HepG2 (cell line): Measurements from ENCODE around the gene SERTAD3. TPM values are rescaled to one million over a fixed set of nuclear protein-coding genes. Genes with fewer than 3 reads are reported as not detected.
A peak's percentile ranks its signal among the peaks of the same experiment; 100 is the strongest.

Experiments
- ELF4 ChIP-seq: sonication (generic); formaldehyde crosslinking; IDR thresholded peaks from 2 replicates; pipeline ENCODE4 v1.5.0; 2020; ENCODE audit warnings: missing genetic modification reagents, mild to moderate bottlenecking, moderate library complexity, borderline replicate concordance
- IRF9 ChIP-seq: sonication (generic); formaldehyde crosslinking; IDR thresholded peaks from 2 replicates; pipeline ENCODE4 v1.8.0; 2022; ENCODE audit warnings: missing genetic modification reagents, mild to moderate bottlenecking, borderline replicate concordance
- LBX2 ChIP-seq: sonication (generic); formaldehyde crosslinking; IDR thresholded peaks from 2 replicates; pipeline ENCODE4 v1.5.0; 2020; ENCODE audit warnings: missing genetic modification reagents, mild to moderate bottlenecking, borderline replicate concordance
- THRA ChIP-seq: sonication (generic); formaldehyde crosslinking; IDR thresholded peaks from 2 replicates; pipeline ENCODE4 v1.4.0; 2020; ENCODE audit warnings: missing genetic modification reagents, borderline replicate concordance
- ZHX2 ChIP-seq, 2 experiments: sonication (generic) in 1 of 2; formaldehyde crosslinking in 1 of 2; IDR thresholded peaks; 2 replicates each; pipeline versions ENCODE4 v1.6.1 to v1.9.0; 2014 to 2022; ENCODE audit warnings: antibody characterized with exemption in 1 of 2, borderline replicate concordance in 1 of 2, inconsistent platforms in 1 of 2, low read depth in 1 of 2, missing genetic modification reagents in 1 of 2
- ZNF547 ChIP-seq: sonication (generic); formaldehyde crosslinking; IDR thresholded peaks from 2 replicates; pipeline ENCODE4 v1.5.1; 2020; ENCODE audit warnings: mild to moderate bottlenecking, missing genetic modification reagents
- ZNF558 ChIP-seq: sonication (generic); formaldehyde crosslinking; IDR thresholded peaks from 2 replicates; pipeline ENCODE4 v1.9.0; 2022; ENCODE audit warnings: mild to moderate bottlenecking, missing genetic modification reagents, borderline replicate concordance
- ZNF776 ChIP-seq: sonication (generic); formaldehyde crosslinking; IDR thresholded peaks from 2 replicates; pipeline ENCODE4 v1.4.0; 2020; ENCODE audit warnings: mild to moderate bottlenecking, missing genetic modification reagents
- ZSCAN20 ChIP-seq: sonication (generic); formaldehyde crosslinking; IDR thresholded peaks from 2 replicates; pipeline ENCODE4 v1.4.0; 2020; ENCODE audit warnings: missing genetic modification reagents, mild to moderate bottlenecking, borderline replicate concordance
- polyA plus RNA-seq, 8 experiments: library from polyadenylated mRNA; depleted of rRNA in 3 of 8; stranded (reverse) in 7 of 8; unstranded in 1 of 8; fragments of >200 nt; fragmentation: Illumina TruSeq in 4 of 8; extraction: Trizol in 4 of 8; gene quantifications; 2 replicates each; pipeline versions ENCODE4 v1.2.1 to v1.2.3, GENCODE V29; 2011 to 2016; ENCODE audit warnings: low read depth in 4 of 8, missing spikeins in 1 of 8, mixed read lengths in 1 of 8; ENCODE audit not compliant: insufficient read depth in 1 of 8
- total RNA-seq, 5 experiments: library from RNA; depleted of rRNA; stranded (reverse); fragments of >200 nt; fragmentation: Illumina TruSeq; extraction: Trizol; gene quantifications; 2 replicates each; pipeline ENCODE4 v1.2.3, GENCODE V29; 2016; ENCODE audit warnings: low read depth in 1 of 5
- TF ChIP-seq, protein P1 (sequence below): sonication (generic); formaldehyde crosslinking; IDR thresholded peaks from 2 replicates; pipeline ENCODE4 v1.5.0; 2020; ENCODE audit warnings: mild to moderate bottlenecking, missing genetic modification reagents
- TF ChIP-seq, protein P2 (sequence below): IDR thresholded peaks from 2 replicates; pipeline ENCODE4 v1.4.0; 2020; ENCODE audit warnings: mild to moderate bottlenecking, missing genetic modification reagents

SERTAD3 gene
- total and polyA plus RNA-seq, 2 of the 13 experiments (the other 11 are each of a cell fraction or from before 2014, with no cell fraction given): 9.6 to 16.9 TPM

GRCh38 chr19:40416918-40417642 is 27.1 kb downstream of the SERTAD3 start (continued):
- no peak for TF ChIP-seq ZHX2 (IDR thresholded peaks at IDR 0.05; ENCODE audit: low read depth)
- TF ChIP-seq ZHX2 (CRISPR knock-in tag; IDR thresholded peaks at IDR 0.05; ENCODE audit: borderline replicate concordance): no peak
- no peak for TF ChIP-seq ZSCAN20 (CRISPR knock-in tag)
- TF ChIP-seq, protein P1, sequence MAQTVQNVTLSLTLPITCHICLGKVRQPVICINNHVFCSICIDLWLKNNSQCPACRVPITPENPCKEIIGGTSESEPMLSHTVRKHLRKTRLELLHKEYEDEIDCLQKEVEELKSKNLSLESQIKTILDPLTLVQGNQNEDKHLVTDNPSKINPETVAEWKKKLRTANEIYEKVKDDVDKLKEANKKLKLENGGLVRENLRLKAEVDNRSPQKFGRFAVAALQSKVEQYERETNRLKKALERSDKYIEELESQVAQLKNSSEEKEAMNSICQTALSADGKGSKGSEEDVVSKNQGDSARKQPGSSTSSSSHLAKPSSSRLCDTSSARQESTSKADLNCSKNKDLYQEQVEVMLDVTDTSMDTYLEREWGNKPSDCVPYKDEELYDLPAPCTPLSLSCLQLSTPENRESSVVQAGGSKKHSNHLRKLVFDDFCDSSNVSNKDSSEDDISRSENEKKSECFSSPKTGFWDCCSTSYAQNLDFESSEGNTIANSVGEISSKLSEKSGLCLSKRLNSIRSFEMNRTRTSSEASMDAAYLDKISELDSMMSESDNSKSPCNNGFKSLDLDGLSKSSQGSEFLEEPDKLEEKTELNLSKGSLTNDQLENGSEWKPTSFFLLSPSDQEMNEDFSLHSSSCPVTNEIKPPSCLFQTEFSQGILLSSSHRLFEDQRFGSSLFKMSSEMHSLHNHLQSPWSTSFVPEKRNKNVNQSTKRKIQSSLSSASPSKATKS (CRISPR knock-in tag): no peak
- TF ChIP-seq ELF4: no peak
- TF ChIP-seq ZNF547: no peak
- TF ChIP-seq, protein P2, sequence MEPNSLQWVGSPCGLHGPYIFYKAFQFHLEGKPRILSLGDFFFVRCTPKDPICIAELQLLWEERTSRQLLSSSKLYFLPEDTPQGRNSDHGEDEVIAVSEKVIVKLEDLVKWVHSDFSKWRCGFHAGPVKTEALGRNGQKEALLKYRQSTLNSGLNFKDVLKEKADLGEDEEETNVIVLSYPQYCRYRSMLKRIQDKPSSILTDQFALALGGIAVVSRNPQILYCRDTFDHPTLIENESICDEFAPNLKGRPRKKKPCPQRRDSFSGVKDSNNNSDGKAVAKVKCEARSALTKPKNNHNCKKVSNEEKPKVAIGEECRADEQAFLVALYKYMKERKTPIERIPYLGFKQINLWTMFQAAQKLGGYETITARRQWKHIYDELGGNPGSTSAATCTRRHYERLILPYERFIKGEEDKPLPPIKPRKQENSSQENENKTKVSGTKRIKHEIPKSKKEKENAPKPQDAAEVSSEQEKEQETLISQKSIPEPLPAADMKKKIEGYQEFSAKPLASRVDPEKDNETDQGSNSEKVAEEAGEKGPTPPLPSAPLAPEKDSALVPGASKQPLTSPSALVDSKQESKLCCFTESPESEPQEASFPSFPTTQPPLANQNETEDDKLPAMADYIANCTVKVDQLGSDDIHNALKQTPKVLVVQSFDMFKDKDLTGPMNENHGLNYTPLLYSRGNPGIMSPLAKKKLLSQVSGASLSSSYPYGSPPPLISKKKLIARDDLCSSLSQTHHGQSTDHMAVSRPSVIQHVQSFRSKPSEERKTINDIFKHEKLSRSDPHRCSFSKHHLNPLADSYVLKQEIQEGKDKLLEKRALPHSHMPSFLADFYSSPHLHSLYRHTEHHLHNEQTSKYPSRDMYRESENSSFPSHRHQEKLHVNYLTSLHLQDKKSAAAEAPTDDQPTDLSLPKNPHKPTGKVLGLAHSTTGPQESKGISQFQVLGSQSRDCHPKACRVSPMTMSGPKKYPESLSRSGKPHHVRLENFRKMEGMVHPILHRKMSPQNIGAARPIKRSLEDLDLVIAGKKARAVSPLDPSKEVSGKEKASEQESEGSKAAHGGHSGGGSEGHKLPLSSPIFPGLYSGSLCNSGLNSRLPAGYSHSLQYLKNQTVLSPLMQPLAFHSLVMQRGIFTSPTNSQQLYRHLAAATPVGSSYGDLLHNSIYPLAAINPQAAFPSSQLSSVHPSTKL (CRISPR knock-in tag): peak; percentile 11
- no peak for TF ChIP-seq IRF9 (CRISPR knock-in tag)
- TF ChIP-seq LBX2 (CRISPR knock-in tag): no peak
- no peak for TF ChIP-seq ZNF776 (CRISPR knock-in tag)
- no peak for TF ChIP-seq THRA (CRISPR knock-in tag)
- TF ChIP-seq ZNF558 (CRISPR knock-in tag): no peak
